ENCODE measurements around the gene YWHAQ.
"Not testable (repeated sequence)": the region's sequence is repeated elsewhere in the genome, so short reads cannot be mapped to it uniquely, and the experiment has no call there.

YWHAQ gene

GRCh38 chr2:9631878-9632700, 1.3 kb upstream of the YWHAQ start:
- DNase-seq: no peak

- DNase-seq: no peak
These were observed 689 bp upstream of the YWHAQ start for GRCh38 chr2:9631553-9631819.

DNA sequence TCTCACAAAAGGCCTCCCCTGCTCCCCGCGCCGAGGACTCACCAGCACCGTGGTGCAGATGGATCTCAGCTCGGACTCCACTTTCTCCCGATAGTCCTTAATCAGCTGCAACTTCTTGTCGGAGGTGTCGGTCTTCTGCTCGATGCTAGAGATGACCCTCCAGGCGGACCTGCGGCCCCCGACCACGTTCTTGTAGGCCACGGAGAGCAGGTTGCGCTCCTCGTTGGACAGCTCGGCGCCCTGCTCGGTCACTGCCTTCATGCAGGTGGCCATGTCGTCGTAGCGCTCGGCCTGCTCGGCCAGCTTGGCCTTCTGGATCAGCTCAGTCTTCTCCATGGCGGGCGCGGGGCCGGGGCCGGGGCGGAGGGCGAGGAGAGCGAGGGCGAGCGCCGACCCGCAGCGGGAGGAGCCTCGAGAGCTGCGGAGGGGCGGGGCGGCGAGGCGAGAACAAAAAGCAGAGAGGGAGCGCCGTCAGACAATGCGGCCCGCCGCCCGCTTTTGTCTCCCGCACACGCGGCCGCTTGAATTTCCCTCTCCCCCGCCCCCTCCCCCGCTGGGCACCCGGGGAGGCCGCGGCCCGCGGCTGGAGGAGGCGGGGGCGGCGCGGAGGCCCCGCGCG, 571 bp downstream of the YWHAQ start:
- peak; percentile 86 for DNase-seq

DNA sequence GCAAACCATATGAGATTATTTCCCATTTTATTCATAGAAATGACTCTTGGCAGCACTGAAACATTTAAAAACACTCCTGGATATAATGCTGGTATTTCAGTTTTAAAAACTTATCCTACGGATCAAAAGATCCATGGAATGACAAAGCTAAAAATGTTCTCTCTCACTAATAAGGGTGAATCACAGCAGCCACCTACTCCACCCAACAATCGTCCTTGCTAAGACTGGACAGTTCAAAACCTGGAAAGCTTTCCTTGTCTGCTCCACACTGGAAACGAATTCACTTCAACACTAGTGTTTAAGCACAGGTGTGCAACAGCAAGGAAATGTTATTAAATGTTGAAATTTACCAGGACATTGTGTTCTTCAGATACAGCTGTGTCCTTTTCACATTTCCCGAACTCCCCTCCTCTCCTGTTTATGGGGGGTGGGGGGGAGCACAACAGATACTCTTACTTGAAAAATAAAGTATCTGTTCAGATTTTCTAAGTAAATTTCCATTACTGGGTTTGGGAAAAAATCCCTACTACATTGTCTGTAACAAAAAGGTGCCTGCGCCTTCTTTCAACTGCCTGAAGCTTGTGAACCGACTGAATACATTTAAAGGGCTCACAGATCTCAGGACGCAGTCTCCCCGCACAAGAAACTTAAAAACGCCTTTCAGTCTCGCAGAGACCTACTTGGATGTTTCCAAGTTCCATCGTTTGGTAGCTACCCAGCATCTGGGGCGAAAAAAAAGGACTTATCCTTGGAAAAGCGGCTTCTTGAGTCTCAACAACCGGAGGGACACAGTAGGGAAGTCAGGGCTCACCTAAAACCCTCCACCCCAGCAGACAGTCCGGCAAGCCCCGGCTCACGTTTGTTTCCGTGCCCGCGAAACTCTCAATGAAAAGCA, 1.3 kb downstream of the YWHAQ start:
- no peak for DNase-seq

GRCh38 chr2:9627310-9627709, 3.5 kb downstream of the YWHAQ start:
- peak; percentile 61 for DNase-seq

- no peak for DNase-seq
These were observed 7.6 kb downstream of the YWHAQ start for GRCh38 chr2:9623151-9623550.

GRCh38 chr2:9621655-9622054, 9.1 kb downstream of the YWHAQ start:
- not testable (repeated sequence) for DNase-seq

DNA sequence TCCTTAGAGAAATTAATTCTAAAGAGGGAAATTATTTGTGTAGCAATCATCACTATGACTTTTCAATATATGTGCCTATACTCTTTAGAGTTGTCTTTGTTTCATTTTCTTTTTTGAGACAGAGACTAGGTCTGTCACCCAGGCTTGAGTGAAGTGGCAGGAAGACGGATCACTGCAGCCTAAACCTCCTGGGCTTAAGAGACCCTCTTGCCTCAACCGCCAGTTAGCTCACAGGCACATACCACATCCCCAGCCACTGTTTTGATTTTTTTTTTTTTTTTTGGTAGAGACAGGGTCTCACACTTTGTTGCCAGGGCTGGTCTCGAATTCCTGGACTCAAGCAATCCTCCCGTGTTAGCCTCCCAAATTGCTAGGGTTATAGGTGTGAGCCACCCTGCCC, 12.4 kb downstream of the YWHAQ start:
- DNase-seq: no peak

DNA sequence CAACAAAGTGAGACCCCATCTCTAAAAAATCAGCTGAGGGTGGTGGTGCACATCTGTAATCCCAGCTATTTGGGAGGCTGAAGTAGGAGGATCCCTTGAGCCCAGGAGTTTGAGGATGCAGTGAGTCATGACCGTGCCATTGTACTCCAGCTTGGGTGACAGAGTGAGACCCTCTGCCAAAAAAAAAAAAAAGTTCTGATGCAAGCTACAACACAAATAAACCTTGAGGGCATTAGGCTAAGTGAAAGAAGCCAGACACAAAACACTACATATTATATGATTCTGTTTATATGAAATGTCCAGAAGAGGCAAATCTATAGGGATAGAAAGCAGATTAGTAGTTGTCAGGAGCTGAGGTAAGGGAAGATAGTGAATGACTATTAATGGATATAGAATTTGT, 13.0 kb downstream of the YWHAQ start:
- no peak for DNase-seq

- no peak for DNase-seq
These were observed 13.5 kb downstream of the YWHAQ start for GRCh38 chr2:9617296-9617695.

DNA sequence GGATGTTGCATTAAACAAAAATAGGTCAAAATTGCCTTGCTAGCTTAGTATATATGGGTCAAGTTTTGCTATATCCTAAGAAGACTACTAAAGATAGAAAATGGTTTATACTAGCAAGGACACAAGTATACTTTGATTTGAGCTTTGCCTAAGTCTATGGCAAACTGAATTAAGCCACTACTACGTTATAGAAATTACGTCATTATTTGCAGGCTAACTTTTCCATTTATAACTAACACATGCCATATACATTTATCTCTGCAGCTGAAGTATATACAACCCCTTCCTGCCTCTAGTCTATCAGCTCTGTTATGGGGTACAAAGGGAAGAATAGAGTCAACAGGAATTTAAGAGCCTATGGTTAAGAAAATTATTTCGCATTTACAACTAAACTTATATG, 16.2 kb downstream of the YWHAQ start:
- DNase-seq: no peak

DNA sequence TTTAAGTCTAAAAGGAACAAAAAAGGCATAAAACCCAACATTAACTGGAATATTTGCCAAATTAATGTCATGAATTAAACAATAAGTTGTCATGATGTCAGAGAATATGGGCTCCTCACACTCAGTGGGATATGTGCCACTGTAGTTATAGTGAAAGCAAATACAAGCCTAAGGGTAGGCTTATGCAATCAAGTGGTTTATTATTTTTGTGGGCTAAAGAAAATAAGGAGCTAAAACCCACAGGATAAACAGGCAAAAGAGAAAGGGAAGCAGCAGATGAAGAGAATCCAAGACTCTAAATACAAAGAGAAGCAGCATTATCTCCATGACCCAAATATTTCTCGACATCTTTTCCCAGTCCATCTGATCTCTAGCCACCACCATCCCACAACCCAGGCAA, 17.5 kb downstream of the YWHAQ start:
- DNase-seq: no peak

DNA sequence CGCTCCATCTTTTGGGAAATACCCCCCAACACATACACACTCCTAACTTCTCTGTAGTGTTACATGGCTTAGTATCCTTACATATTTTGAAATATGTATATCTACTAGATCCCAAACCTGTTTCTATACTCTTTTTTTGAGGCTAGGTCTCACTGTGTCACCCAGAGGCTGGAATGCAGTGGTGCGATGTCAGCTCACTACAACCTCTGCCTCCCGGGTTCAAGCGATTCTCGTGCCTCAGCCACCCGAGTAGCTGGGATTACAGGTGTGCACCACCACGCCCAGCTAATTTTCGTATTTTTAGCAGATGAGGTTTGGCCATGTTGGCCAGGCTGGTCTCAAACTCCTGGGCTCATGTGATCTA, 19.3 kb downstream of the YWHAQ start:
- DNase-seq: not testable (repeated sequence)

DNA sequence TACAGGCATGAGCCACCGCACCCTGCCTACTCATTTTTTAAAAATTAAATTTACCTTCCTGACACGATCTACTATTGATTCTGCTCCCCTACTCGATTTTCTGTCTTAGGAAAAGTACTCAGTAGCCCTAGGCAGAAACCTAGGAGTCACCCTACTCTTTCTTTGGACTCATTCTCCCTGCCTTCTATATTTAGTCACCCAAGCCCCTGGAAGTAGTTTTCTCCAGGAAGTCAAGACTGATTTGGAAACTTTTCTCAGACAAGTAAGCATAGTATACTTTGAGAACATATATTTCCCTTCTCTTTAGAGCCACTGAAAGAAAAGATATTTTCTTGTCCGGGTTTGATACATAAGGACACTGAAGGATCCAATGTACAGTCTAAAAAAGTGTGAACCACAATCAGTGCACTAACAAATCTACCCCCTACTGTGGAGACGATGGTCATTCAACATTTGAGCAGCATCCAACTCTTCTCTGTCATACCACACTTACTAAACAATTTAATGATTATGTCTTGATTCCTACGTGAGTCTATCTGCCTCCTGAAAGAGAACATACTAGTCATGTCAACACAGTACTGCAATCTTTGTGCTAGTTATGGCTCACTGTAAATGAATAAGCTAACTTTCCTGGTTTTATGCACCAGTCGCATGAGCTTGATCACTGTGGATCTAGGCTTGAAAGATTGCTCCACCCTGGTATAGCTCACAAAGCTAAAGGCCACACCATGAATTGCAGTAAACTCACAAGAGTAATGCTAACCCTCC, 19.8 kb downstream of the YWHAQ start:
- DNase-seq: no peak

DNA sequence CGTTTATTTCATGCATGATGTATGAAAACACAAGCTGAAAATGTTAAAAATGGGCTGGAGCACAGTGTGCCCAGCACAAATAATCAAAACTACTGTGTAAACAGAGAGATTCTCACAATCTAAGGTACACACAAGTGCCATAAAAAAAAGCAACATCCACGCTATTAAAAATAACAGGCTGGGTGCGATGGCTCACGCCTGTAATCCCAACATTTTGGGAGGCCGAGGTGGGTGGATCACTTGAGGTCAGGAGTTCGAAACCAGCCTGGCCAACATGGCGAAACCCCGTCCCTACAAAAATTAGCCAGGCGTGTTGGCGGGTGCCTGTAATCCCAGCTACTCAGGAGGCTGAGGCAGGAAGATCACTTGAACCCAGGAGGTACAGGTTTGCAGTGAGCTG, 22.3 kb downstream of the YWHAQ start:
- DNase-seq: not testable (repeated sequence)

DNA sequence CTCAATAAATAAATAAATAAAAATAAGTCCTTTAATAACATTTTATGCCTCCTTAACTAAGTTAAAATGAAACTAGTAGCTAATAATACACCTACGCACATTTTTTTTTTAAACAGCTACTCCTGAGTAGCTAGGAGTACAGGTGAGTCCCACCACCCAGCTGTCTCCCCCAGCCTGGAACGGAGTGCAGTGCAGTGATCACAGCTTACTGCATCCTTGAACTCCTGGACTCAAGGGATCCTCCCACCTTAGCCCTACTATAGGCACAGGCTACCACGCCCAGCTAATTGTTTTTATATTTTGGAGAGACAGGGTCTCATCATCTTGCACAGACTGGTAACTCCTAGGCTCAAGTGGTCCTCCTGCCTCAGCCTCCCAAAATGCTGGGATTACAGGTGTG, 28.4 kb downstream of the YWHAQ start:
- no peak for DNase-seq

GRCh38 chr2:9601397-9601796, 29.4 kb downstream of the YWHAQ start:
- DNase-seq: no peak

DNA sequence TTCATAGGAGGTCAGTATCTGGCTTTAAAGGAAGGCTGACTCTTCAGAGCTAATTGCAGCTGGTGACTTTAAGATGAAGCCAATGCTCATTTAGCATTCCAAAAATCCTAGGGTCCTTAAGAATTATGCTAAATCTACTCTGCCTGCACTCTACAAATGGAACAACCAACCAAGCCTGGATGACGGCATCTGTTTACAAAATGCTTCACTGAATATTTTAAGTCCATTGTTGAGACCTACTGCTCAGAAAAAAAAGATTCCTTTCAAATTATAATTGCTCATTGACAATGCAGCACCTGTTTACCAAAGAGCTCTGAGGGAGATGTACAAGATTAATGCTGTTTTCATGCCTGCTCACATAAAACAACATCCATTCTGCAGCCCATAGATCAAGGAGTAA, 31.4 kb downstream of the YWHAQ start:
- no peak for DNase-seq

- DNase-seq: no peak
These were observed 34.0 kb downstream of the YWHAQ start for GRCh38 chr2:9596621-9597311.

- no peak for DNase-seq
These were observed 35.1 kb downstream of the YWHAQ start for GRCh38 chr2:9595746-9596145.

- DNase-seq: not testable (repeated sequence)
These were observed 35.5 kb downstream of the YWHAQ start for GRCh38 chr2:9595256-9595655.

GRCh38 chr2:9594366-9595054, 36.3 kb downstream of the YWHAQ start:
- no peak for DNase-seq

Data from activated CD8-positive, alpha-beta memory T cell treated with anti-CD3 and anti-CD28 coated beads, Interleukin-2, amount 50 U/mL, for 48 hours (primary cell).